RWPE2 (cell line): ENCODE data around the gene MAGI1.
A peak's percentile ranks its signal among the peaks of the same experiment; 100 is the strongest.

ENCODE experiments used
- ATAC-seq: fragments of 200-7000 bp; cut with Tn5 transposase; 3 replicates; pipeline ENCODE4 v1.9.1; 2021; ENCODE audit warnings: low read depth
- DNase-seq: peaks from one replicate; pipeline ENCODE4 v3.0.0-alpha.2; 2020; ENCODE audit warnings: low spot score
- H3K27ac ChIP-seq: fragments of 450-650 bp; 2 replicates; pipeline ENCODE4 v1.5.1; 2017; ENCODE audit warnings: mild to moderate bottlenecking; ENCODE audit not compliant: poor library complexity, severe bottlenecking
- H3K27me3 ChIP-seq: fragments of 250-450 bp; sonication (Bioruptor Pico); 2 replicates; pipeline ENCODE4 v1.5.1; 2021; ENCODE audit warnings: mild to moderate bottlenecking, moderate library complexity; ENCODE audit not compliant: insufficient read depth, poor library complexity, severe bottlenecking
- H3K36me3 ChIP-seq: fragments of 250-450 bp; sonication (Bioruptor Pico); 2 replicates; pipeline ENCODE4 v1.5.1; 2020; ENCODE audit warnings: low read depth, mild to moderate bottlenecking, moderate library complexity
- H3K4me1 ChIP-seq: fragments of 250-450 bp; sonication (Bioruptor Pico); 2 replicates; pipeline ENCODE4 v1.5.1; 2021; ENCODE audit warnings: mild to moderate bottlenecking, moderate library complexity; ENCODE audit not compliant: insufficient read depth, poor library complexity, severe bottlenecking
- H3K4me3 ChIP-seq: fragments of 250-450 bp; sonication (Bioruptor Pico); 2 replicates; pipeline ENCODE4 v1.5.1; 2021; ENCODE audit warnings: mild to moderate bottlenecking, moderate library complexity; ENCODE audit not compliant: severe bottlenecking
- H3K9me3 ChIP-seq: fragments of 250-450 bp; sonication (Bioruptor Pico); 2 replicates; pipeline ENCODE4 v1.5.1; 2021; ENCODE audit warnings: mild to moderate bottlenecking, moderate library complexity; ENCODE audit not compliant: severe bottlenecking
- TF ChIP-seq, protein P1 (sequence below): fragments of 450-650 bp; IDR thresholded peaks from one replicate; pipeline ENCODE4 v1.5.1; 2017; ENCODE audit warnings: mild to moderate bottlenecking, moderate library complexity; ENCODE audit not compliant: poor library complexity, severe bottlenecking

MAGI1 gene

DNA sequence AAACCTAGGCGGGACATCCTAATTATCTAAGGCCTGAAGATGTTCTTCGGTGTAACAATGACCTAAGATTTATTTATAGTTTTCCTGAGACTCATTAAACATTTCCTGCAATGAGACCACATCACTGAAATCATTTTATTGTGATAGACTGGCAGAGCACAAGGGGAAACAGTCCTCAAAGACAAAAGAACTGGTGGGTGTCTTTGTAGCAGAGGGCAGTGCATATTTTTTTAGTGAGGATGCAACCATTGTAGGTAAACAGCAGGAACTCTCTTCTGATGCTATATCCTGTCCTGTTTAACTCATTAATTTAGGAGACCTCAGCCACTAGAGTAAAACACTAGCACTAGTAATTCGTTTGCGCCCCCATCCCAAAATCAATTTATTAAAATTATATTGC is 100.0 kb downstream of the MAGI1 start:
- Histone ChIP-seq H3K9me3 (no peaks in the 10 kb centered on the region), H3K27me3 (no peaks in the 10 kb centered on the region), H3K4me3 (no peak overlapping the region), H3K4me1 (no peaks in the 10 kb centered on the region), H3K36me3 (no peaks in the 10 kb centered on the region), H3K27ac (no peak overlapping the region)
- DNase-seq: no peak
- TF ChIP-seq, protein P1, sequence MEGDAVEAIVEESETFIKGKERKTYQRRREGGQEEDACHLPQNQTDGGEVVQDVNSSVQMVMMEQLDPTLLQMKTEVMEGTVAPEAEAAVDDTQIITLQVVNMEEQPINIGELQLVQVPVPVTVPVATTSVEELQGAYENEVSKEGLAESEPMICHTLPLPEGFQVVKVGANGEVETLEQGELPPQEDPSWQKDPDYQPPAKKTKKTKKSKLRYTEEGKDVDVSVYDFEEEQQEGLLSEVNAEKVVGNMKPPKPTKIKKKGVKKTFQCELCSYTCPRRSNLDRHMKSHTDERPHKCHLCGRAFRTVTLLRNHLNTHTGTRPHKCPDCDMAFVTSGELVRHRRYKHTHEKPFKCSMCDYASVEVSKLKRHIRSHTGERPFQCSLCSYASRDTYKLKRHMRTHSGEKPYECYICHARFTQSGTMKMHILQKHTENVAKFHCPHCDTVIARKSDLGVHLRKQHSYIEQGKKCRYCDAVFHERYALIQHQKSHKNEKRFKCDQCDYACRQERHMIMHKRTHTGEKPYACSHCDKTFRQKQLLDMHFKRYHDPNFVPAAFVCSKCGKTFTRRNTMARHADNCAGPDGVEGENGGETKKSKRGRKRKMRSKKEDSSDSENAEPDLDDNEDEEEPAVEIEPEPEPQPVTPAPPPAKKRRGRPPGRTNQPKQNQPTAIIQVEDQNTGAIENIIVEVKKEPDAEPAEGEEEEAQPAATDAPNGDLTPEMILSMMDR: no peak
- no peak for ATAC-seq

DNA sequence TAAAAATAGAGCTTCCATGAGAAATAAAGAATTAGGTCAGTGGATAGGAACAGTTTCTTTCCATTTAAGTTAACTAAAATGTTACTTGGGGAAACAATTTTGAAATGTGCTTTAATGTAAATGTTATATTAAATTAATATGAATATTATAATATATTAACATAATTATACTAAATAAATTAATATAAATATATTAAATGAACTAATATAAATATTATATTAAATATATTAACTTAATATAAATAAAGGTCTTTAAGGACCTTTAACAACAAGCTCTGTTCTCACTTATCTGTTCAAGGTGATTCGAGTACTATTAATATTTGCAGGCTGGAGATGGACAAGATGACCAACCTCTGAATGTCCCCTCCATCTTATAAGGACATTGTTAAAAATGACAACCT is 100.6 kb downstream of the MAGI1 start:
- H3K27me3 ChIP-seq: no peaks in the 10 kb centered on the region
- DNase-seq: no peak
- no peaks in the 10 kb centered on the region for H3K4me1 ChIP-seq
- TF ChIP-seq, protein P1: no peak
- no peaks in the 10 kb centered on the region for H3K36me3 ChIP-seq
- H3K9me3 ChIP-seq: no peaks in the 10 kb centered on the region
- no peak overlapping the region for H3K4me3 ChIP-seq
- no peak for ATAC-seq
- H3K27ac ChIP-seq: no peak overlapping the region

DNA sequence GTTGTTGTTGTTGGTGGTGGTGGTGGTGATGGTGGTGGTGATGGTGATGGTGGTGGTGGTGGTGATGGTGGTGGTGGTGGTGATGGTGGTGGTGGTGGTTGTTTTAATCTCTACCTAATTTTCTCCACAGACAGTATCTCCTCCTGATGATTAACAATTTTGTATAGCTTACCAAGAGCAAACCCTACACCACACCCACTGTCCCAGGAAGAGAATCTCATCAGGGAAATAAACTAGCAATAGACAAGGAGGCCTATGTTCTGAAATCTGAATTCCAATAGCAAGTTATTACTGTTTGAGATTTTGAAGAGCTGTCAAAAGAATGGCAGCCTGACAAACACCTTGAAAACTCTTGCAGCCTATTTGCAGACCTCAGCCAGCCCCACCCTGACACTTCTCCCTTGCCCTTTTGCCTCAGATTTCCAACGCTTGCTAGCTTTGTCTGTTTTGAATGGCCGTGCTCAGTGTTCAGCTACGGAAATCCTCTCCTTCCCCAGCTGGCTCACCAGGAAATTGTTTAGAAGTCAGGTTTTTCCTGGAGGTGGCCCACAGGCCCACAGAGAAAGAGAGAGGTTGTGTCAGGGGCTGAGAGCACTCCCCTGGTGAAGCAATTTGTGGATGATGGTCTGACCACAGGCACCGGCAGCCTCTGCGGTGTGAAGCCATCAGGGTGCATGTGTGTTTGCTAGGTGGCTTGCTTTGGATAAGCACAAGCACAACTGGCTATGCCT is 101.6 kb downstream of the MAGI1 start:
- Histone ChIP-seq H3K27me3 (no peaks in the 10 kb centered on the region), H3K9me3 (no peaks in the 10 kb centered on the region), H3K27ac (no peak overlapping the region), H3K36me3 (no peaks in the 10 kb centered on the region), H3K4me3 (no peak overlapping the region), H3K4me1 (no peaks in the 10 kb centered on the region)
- ATAC-seq (no peak), DNase-seq (no peak)
- TF ChIP-seq, protein P1: no peak

DNA sequence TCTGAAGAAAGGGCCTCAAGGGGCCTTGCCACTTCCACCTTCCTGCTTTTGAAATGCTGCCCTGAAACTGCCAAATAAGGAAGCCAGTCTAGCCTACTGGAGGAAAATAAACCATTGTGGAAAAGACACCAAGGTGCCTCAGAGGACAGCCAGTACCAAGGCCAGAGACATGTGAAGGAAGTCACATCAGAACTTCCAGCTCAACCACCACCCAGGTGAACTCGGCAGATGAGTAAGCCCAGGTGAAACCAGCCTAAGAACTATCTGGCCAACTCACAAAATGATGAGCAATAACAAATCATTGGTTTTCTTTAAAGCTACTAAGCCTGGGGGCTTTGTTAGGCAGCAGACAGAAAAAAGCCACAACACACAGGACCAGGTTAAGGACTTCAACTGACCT is 103.0 kb downstream of the MAGI1 start:
- no peak overlapping the region for H3K27ac ChIP-seq
- ATAC-seq (peak; percentile 62; the same call in 1 of the 3 replicates), DNase-seq (no peak)
- TF ChIP-seq, protein P1: no peak
- no peaks in the 10 kb centered on the region for H3K4me1 ChIP-seq
- H3K36me3 ChIP-seq: no peaks in the 10 kb centered on the region
- H3K9me3 ChIP-seq: no peaks in the 10 kb centered on the region
- no peak overlapping the region for H3K4me3 ChIP-seq
- H3K27me3 ChIP-seq: no peaks in the 10 kb centered on the region

DNA sequence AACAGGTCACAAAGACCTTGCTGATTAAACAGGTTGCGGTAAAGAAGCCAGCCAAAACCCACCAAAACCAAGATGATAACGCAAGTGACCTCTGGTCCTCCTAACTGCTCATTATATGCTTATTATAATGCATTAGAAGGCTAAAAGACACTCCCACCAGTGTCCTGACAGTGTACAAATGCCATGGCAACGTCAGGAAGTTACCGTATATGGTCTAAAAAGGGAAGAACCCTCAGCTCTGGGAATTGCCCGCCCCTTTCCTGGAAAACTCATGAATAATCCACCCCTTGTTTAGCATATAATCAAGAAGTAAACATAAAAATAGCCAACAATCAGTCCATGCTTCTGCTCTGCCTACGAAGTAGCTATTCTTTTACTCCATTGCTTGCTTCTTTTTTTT is 108.1 kb downstream of the MAGI1 start:
- no peak overlapping the region for H3K27ac ChIP-seq
- no peak overlapping the region for H3K4me3 ChIP-seq
- no peaks in the 10 kb centered on the region for H3K27me3 ChIP-seq
- TF ChIP-seq, protein P1: no peak
- DNase-seq: no peak
- no peak for ATAC-seq
- H3K4me1 ChIP-seq: no peaks in the 10 kb centered on the region
- H3K9me3 ChIP-seq: no peaks in the 10 kb centered on the region
- no peaks in the 10 kb centered on the region for H3K36me3 ChIP-seq
